Calu3 (cell line): ENCODE data around the gene AQP6. TPM values are rescaled to one million over a fixed set of nuclear protein-coding genes. Genes with fewer than 3 reads are reported as not detected.

Experiments
- BruUV-seq: library from RNA; stranded (reverse); fragments of 400-500 nt; replicated peaks from 2 replicates; lab custom pipeline; 2021; lab: Mats Ljungman, UMichigan
- CTCF ChIA-PET: fragments of 300-600 bp; sonication (Branson Sonifier 250); formaldehyde crosslinking; loops from one replicate; lab custom pipeline; 2022; ENCODE audit warnings: antibody characterized with exemption; lab: Charles Lee
- DNase-seq: peaks from one replicate; pipeline ENCODE4 v3.0.0; 2022
- H3K27ac Mint-ChIP-seq: one replicate; pipeline ENCODE4 v1.8.0; 2022; ENCODE audit warnings: mixed read lengths; ENCODE audit not compliant: unreplicated experiment
- H3K27me3 Mint-ChIP-seq: one replicate; pipeline ENCODE4 v1.8.0; 2022; ENCODE audit warnings: mixed read lengths; ENCODE audit not compliant: unreplicated experiment
- H3K36me3 Mint-ChIP-seq: one replicate; pipeline ENCODE4 v1.8.0; 2022; ENCODE audit warnings: mild to moderate bottlenecking, moderate library complexity, mixed read lengths; ENCODE audit not compliant: insufficient read depth, unreplicated experiment
- H3K4me1 Mint-ChIP-seq: one replicate; pipeline ENCODE4 v1.8.0; 2022; ENCODE audit warnings: mild to moderate bottlenecking, low read depth, mixed read lengths; ENCODE audit not compliant: unreplicated experiment
- H3K4me3 Mint-ChIP-seq: one replicate; pipeline ENCODE4 v1.8.0; 2022; ENCODE audit warnings: mild to moderate bottlenecking, low read depth, moderate library complexity, mixed read lengths; ENCODE audit not compliant: unreplicated experiment
- H3K9me3 Mint-ChIP-seq: one replicate; pipeline ENCODE4 v1.8.0; 2022; ENCODE audit warnings: low read depth, mixed read lengths; ENCODE audit not compliant: unreplicated experiment
- intact Hi-C: fragments of 100-400 bp; cut with micrococcal nuclease; formaldehyde crosslinking; loops from one replicate; pipeline ENCODE4 v1.10.0; 2022; ENCODE audit not compliant: unreplicated experiment
- total RNA-seq: library from RNA; stranded (reverse); gene quantifications from 2 replicates; pipeline ENCODE4 v1.2.3, GENCODE V29; 2022
- TF ChIP-seq, protein P1 (sequence below): fragments of 200-600 bp; IDR thresholded peaks from one replicate; pipeline ENCODE4 v1.8.0; 2022; ENCODE audit warnings: antibody characterized with exemption; ENCODE audit not compliant: unreplicated experiment

The AQP6 gene
- total RNA-seq, 1 experiment from 2014 or later: 0.94 TPM

DNA sequence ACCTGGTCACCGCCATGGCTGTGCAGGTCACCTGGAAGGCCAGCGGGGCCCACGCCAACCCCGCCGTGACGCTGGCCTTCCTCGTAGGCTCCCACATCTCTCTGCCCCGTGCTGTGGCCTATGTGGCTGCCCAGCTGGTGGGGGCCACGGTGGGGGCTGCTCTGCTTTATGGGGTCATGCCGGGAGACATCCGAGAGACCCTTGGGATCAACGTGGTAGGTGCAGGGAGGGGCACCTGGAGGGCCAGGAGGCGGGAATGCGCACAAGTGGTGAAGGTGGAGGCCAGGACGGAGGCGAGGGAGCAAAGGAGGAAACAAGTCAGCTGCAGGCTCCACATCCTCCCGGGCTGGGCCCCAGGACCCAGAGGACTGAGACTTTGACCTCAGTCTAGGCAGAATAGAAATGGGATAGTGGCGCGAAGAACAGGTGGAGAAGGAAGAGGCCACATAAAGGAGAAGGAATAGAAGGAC, 649 bp downstream of the AQP6 start:
- CTCF ChIA-PET: no interaction called here
- Mint-ChIP-seq H3K4me3 (no peak overlapping the region), H3K36me3 (no peaks in the 10 kb centered on the region), H3K9me3 (no peaks in the 10 kb centered on the region), H3K27ac (no peak overlapping the region), H3K4me1 (no peaks in the 10 kb centered on the region), H3K27me3 (no peaks in the 10 kb centered on the region)
- intact Hi-C loops: no loop called here
- TF ChIP-seq, protein P1, sequence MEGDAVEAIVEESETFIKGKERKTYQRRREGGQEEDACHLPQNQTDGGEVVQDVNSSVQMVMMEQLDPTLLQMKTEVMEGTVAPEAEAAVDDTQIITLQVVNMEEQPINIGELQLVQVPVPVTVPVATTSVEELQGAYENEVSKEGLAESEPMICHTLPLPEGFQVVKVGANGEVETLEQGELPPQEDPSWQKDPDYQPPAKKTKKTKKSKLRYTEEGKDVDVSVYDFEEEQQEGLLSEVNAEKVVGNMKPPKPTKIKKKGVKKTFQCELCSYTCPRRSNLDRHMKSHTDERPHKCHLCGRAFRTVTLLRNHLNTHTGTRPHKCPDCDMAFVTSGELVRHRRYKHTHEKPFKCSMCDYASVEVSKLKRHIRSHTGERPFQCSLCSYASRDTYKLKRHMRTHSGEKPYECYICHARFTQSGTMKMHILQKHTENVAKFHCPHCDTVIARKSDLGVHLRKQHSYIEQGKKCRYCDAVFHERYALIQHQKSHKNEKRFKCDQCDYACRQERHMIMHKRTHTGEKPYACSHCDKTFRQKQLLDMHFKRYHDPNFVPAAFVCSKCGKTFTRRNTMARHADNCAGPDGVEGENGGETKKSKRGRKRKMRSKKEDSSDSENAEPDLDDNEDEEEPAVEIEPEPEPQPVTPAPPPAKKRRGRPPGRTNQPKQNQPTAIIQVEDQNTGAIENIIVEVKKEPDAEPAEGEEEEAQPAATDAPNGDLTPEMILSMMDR: no peak
- no TSS peak for BruUV-seq
- DNase-seq: no peak

DNA sequence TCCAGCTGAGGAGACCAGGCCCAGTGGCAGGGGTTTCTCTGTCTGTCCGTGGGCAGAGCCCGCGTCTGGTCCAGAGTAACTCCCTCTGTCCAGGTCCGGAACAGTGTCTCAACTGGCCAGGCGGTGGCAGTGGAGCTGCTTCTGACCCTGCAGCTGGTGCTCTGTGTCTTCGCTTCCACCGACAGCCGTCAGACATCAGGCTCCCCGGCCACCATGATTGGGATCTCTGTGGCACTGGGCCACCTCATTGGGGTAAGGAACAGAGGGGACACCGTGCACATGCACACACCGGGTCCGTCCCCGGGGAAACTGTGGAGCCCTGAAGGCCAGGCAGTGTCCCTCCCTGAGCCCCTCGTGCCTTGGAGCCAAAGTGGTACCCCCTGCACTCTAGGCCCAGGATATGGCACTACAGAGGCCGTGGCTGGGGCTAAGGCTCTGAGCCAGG, 1.5 kb downstream of the AQP6 start:
- Mint-ChIP-seq H3K4me3 (no peak overlapping the region), H3K27ac (no peak overlapping the region), H3K4me1 (no peaks in the 10 kb centered on the region), H3K36me3 (no peaks in the 10 kb centered on the region), H3K27me3 (no peaks in the 10 kb centered on the region), H3K9me3 (no peaks in the 10 kb centered on the region)
- TF ChIP-seq, protein P1: no peak
- CTCF ChIA-PET: no interaction called here
- intact Hi-C loops: no loop called here
- no TSS peak for BruUV-seq
- no peak for DNase-seq

DNA sequence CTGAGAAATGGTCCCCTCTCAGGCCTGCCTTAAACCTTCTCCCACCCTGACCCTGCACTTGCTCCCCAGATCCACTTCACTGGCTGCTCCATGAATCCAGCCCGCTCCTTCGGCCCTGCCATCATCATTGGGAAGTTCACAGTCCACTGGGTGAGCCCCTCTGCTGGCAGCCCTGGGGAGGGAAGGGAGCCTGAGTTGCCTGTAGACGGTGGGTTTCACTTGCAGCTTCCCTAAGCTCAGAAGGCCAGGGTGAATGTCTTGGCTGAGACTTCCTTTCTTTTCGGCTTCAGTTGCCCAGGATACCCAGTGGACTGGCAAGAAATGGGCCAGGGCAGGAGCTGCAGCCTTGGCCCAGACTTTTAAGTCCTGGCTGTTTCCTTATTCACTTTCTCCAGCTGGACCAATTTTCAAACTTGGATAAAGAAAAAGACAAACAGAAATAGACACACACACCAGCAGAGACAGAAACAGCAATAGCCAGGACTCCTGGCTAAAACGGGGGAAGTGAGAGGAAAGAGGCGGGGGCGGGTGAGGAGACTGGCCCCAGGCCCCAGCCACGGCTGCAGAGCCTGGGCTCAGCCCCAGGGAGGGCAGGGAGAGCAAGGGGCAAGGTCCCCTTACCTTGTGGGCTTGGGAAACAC, 2.0 kb downstream of the AQP6 start:
- Mint-ChIP-seq H3K27ac (no peak overlapping the region), H3K4me3 (no peak overlapping the region), H3K4me1 (no peaks in the 10 kb centered on the region), H3K9me3 (no peaks in the 10 kb centered on the region), H3K36me3 (no peaks in the 10 kb centered on the region), H3K27me3 (no peaks in the 10 kb centered on the region)
- no peak for DNase-seq
- BruUV-seq: no TSS peak
- CTCF ChIA-PET: no interaction called here
- intact Hi-C loops: no loop called here
- TF ChIP-seq, protein P1: no peak

DNA sequence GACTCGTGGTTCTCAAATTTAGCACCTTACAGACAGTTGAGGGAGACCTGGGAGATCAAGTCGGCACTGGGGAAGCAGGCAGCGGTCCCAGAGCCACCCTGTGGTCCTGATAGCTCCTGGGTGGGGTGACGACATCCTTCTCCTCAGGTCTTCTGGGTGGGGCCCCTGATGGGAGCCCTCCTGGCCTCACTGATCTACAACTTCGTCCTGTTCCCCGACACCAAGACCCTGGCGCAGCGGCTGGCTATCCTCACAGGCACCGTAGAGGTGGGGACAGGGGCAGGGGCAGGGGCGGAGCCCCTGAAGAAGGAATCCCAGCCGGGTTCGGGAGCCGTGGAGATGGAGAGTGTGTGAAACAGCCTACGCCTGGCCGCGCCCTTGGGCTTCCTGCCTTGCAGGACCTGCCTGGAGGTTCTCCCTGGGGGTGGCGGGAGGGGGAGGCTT, 2.6 kb downstream of the AQP6 start:
- Mint-ChIP-seq H3K4me3 (no peak overlapping the region), H3K27ac (no peak overlapping the region), H3K27me3 (no peaks in the 10 kb centered on the region), H3K4me1 (no peaks in the 10 kb centered on the region), H3K9me3 (no peaks in the 10 kb centered on the region), H3K36me3 (no peaks in the 10 kb centered on the region)
- CTCF ChIA-PET: no interaction called here
- no TSS peak for BruUV-seq
- TF ChIP-seq, protein P1: no peak
- no peak for DNase-seq
- intact Hi-C loops: no loop called here
